Keratinocyte (primary cell): ENCODE measurements around the gene H1-8. TPM values are rescaled to one million over a fixed set of nuclear protein-coding genes. Genes with fewer than 3 reads are reported as not detected.

ENCODE experiments used
- DNase-seq: peaks from one replicate; pipeline ENCODE4 v3.0.0-alpha.2; 2011; ENCODE audit warnings: low read depth, missing footprints, low spot score
- FAIRE-seq: peaks from 2 replicates; lab custom pipeline; 2011; peaks lifted over from hg19 to GRCh38; lab: Jason Lieb, UNC
- H2AFZ ChIP-seq: 2 replicates; pipeline ENCODE4 v1.6.0; 2012; ENCODE audit warnings: low read length, control low read depth, inconsistent platforms; ENCODE audit not compliant: control insufficient read depth
- H3K27ac ChIP-seq: 2 replicates; pipeline ENCODE4 v1.5.1; 2011; ENCODE audit warnings: low read length; ENCODE audit not compliant: control insufficient read depth, insufficient read depth
- H3K27me3 ChIP-seq: 3 replicates; pipeline ENCODE4 v1.6.0; 2011; ENCODE audit warnings: low read length; ENCODE audit not compliant: control insufficient read depth, insufficient read depth; ENCODE audit errors: extremely low read depth
- H3K36me3 ChIP-seq, 2 experiments: 2 replicates in 1 of 2; 3 replicates in 1 of 2; pipeline ENCODE4 v1.5.1; 2011; ENCODE audit warnings: low read length in 2 of 2, mild to moderate bottlenecking in 1 of 2; ENCODE audit not compliant: control insufficient read depth in 2 of 2, insufficient read depth in 2 of 2; ENCODE audit errors: extremely low read depth in 1 of 2
- H3K4me1 ChIP-seq: 3 replicates; pipeline ENCODE4 v1.5.1; 2011; ENCODE audit warnings: low read length; ENCODE audit not compliant: control insufficient read depth, insufficient read depth; ENCODE audit errors: extremely low read depth
- H3K4me2 ChIP-seq: 3 replicates; pipeline ENCODE4 v1.6.0; 2011; ENCODE audit warnings: low read depth, low read length; ENCODE audit not compliant: control insufficient read depth, insufficient read depth; ENCODE audit errors: extremely low read depth
- H3K4me3 ChIP-seq, 3 experiments: fragments of 200-600 bp in 1 of 3; sonication (generic) in 1 of 3; 2 replicates in 2 of 3; 3 replicates in 1 of 3; pipeline ENCODE4 v1.5.1; 2011 to 2016; ENCODE audit warnings: low read length in 3 of 3, mild to moderate bottlenecking in 3 of 3, control low read depth in 2 of 3, inconsistent platforms in 1 of 3, low read depth in 1 of 3, mixed read lengths in 1 of 3, mixed run types in 1 of 3, moderate library complexity in 1 of 3; ENCODE audit not compliant: control insufficient read depth in 2 of 3, insufficient read depth in 2 of 3; ENCODE audit errors: extremely low read depth in 1 of 3
- H3K79me2 ChIP-seq: 2 replicates; pipeline ENCODE4 v1.6.0; 2012; ENCODE audit warnings: low read length; ENCODE audit not compliant: control insufficient read depth, insufficient read depth
- H3K9ac ChIP-seq: 3 replicates; pipeline ENCODE4 v1.6.0; 2011; ENCODE audit warnings: low read length; ENCODE audit not compliant: control insufficient read depth, insufficient read depth; ENCODE audit errors: extremely low read depth
- H3K9me1 ChIP-seq: 3 replicates; pipeline ENCODE4 v1.6.0; 2011; ENCODE audit warnings: low read length; ENCODE audit not compliant: control insufficient read depth, insufficient read depth; ENCODE audit errors: extremely low read depth
- H3K9me3 ChIP-seq: 2 replicates; pipeline ENCODE4 v1.5.1; 2012; ENCODE audit warnings: low read depth, low read length; ENCODE audit not compliant: control insufficient read depth
- H4K20me1 ChIP-seq: 3 replicates; pipeline ENCODE4 v1.6.0; 2011; ENCODE audit warnings: low read length; ENCODE audit not compliant: control insufficient read depth, insufficient read depth; ENCODE audit errors: extremely low read depth
- EZH2 ChIP-seq: IDR thresholded peaks from one replicate; pipeline ENCODE4 v1.6.1; 2012; ENCODE audit warnings: inconsistent platforms, mild to moderate bottlenecking, low read length, moderate library complexity
- dilution Hi-C: fragments of 300-500 bp; cut with MboI; formaldehyde crosslinking; loops from one replicate; pipeline ENCODE4 v1.7.0; 2020; ENCODE audit warnings: low sequenced_read_pairs; ENCODE audit not compliant: extremely low pct_ligation_motif_present
- polyA plus RNA-seq, 5 experiments: library from polyadenylated mRNA; depleted of rRNA in 3 of 5; stranded (reverse) in 3 of 5; stranded (forward) in 1 of 5; unstranded in 1 of 5; fragments of >200 nt; gene quantifications; 1 replicate in 1 of 5; 2 replicates in 3 of 5; 3 replicates in 1 of 5; pipeline versions ENCODE4 v1.2.1 to v1.2.3, GENCODE V29; 2011 to 2012; ENCODE audit warnings: missing spikeins in 2 of 5, low read depth in 1 of 5, low replicate concordance in 1 of 5
- TF ChIP-seq, protein P1 (sequence below), 3 experiments: IDR thresholded peaks in 1 of 3; conservative IDR thresholded peaks in 1 of 3; optimal IDR thresholded peaks in 1 of 3; 2 replicates in 2 of 3; 3 replicates in 1 of 3; pipeline versions ENCODE3 to v1.5.1; 2011; ENCODE audit warnings: low read length in 3 of 3, mild to moderate bottlenecking in 3 of 3, moderate library complexity in 2 of 3, control low read depth in 1 of 3, inconsistent platforms in 1 of 3; ENCODE audit not compliant: insufficient read depth in 2 of 3; ENCODE audit errors: extremely low read depth in 1 of 3

Gene H1-8
- polyA plus RNA-seq, 1 donor (not counting 4 experiments of a cell fraction or from before 2014, with no cell fraction given) = not detected

DNA sequence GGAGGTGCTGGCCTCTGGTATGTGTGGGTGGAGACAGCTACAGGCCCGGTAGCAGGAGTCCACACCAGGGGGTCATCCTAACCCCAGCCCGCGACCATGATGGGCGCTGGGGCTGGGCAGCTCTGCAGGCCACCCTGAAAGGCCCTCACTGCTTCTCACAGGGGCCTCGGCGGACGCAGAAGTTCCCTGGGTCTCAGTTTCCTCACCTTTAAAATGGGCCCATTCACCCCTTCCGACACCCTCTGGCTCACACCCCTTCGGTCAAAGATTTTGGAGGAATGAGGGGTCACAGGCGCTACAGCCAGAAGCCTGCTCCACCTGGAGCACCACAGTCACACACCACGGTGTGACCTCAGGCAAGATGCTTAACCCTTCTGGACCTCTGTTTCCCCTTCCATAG is 55.5 kb downstream of the H1-8 start:
- Histone ChIP-seq H3K4me1 (no peaks in the 10 kb centered on the region), H3K27ac (no peak overlapping the region), H3K27me3 (peaks cover 4% of the 10 kb centered on the region), H4K20me1 (no peaks in the 10 kb centered on the region), H3K4me2 (no peak overlapping the region), H3K79me2 (no peaks in the 10 kb centered on the region), H2AFZ (no peak overlapping the region), H3K4me3 (no peak overlapping the region), H3K9me3 (no peaks in the 10 kb centered on the region), H3K36me3 (no peaks in the 10 kb centered on the region), H3K9me1 (no peaks in the 10 kb centered on the region), H3K9ac (no peak overlapping the region)
- dilution Hi-C loops = no loop called here
- FAIRE-seq (no peak), DNase-seq (no peak)
- no peak for TF ChIP-seq EZH2
- TF ChIP-seq, protein P1, sequence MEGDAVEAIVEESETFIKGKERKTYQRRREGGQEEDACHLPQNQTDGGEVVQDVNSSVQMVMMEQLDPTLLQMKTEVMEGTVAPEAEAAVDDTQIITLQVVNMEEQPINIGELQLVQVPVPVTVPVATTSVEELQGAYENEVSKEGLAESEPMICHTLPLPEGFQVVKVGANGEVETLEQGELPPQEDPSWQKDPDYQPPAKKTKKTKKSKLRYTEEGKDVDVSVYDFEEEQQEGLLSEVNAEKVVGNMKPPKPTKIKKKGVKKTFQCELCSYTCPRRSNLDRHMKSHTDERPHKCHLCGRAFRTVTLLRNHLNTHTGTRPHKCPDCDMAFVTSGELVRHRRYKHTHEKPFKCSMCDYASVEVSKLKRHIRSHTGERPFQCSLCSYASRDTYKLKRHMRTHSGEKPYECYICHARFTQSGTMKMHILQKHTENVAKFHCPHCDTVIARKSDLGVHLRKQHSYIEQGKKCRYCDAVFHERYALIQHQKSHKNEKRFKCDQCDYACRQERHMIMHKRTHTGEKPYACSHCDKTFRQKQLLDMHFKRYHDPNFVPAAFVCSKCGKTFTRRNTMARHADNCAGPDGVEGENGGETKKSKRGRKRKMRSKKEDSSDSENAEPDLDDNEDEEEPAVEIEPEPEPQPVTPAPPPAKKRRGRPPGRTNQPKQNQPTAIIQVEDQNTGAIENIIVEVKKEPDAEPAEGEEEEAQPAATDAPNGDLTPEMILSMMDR (optimal IDR thresholded peaks at IDR 0.05 in 1 of 3, IDR thresholded peaks at IDR 0.05 in 1 of 3, conservative IDR thresholded peaks at IDR 0.05 in 1 of 3; ENCODE audit: extremely low read depth in 1 of 3, insufficient read depth in 2 of 3, low read length in 3 of 3) = no peak

GRCh38 chr3:129599073-129599472 is 56.1 kb downstream of the H1-8 start:
- Histone ChIP-seq H3K79me2 (no peaks in the 10 kb centered on the region), H2AFZ (no peak overlapping the region), H3K27ac (no peak overlapping the region), H3K27me3 (peaks cover 10% of the 10 kb centered on the region), H3K4me1 (no peaks in the 10 kb centered on the region), H4K20me1 (no peaks in the 10 kb centered on the region), H3K9me1 (no peaks in the 10 kb centered on the region), H3K9ac (no peak overlapping the region), H3K4me3 (no peak overlapping the region), H3K36me3 (no peaks in the 10 kb centered on the region), H3K9me3 (no peaks in the 10 kb centered on the region), H3K4me2 (no peak overlapping the region)
- dilution Hi-C loops = no loop called here
- TF ChIP-seq, protein P1 (optimal IDR thresholded peaks at IDR 0.05 in 1 of 3, IDR thresholded peaks at IDR 0.05 in 1 of 3, conservative IDR thresholded peaks at IDR 0.05 in 1 of 3; ENCODE audit: extremely low read depth in 1 of 3, insufficient read depth in 2 of 3, low read length in 3 of 3) = no peak
- no peak for TF ChIP-seq EZH2
- no peak for FAIRE-seq
- DNase-seq = no peak
